Activated CD4-positive, alpha-beta T cell treated with anti-CD3 and anti-CD28 coated beads, Interleukin-2, amount 10 ng/mL, durations not matched to agents 24 days and 14 days (primary cell): ENCODE data around the gene SPATA24. TPM values are rescaled to one million over a fixed set of nuclear protein-coding genes. Genes with fewer than 3 reads are reported as not detected.

Experiments
- DNase-seq: peaks from one replicate; pipeline ENCODE4 v3.0.0; 2022
- H3K27ac Mint-ChIP-seq: one replicate; pipeline ENCODE4 v1.8.0; 2022; ENCODE audit warnings: mild to moderate bottlenecking, mixed read lengths
- H3K27me3 Mint-ChIP-seq: one replicate; pipeline ENCODE4 v1.8.0; 2022; ENCODE audit warnings: mixed read lengths
- H3K36me3 Mint-ChIP-seq: one replicate; pipeline ENCODE4 v1.8.0; 2022; ENCODE audit warnings: low read depth, mild to moderate bottlenecking, mixed read lengths
- H3K4me1 Mint-ChIP-seq: one replicate; pipeline ENCODE4 v1.8.0; 2021; ENCODE audit warnings: mixed read lengths
- H3K4me3 Mint-ChIP-seq: one replicate; pipeline ENCODE4 v1.8.0; 2022; ENCODE audit warnings: mild to moderate bottlenecking, moderate library complexity, mixed read lengths
- H3K9me3 Mint-ChIP-seq: one replicate; pipeline ENCODE4 v1.8.0; 2021; ENCODE audit warnings: mixed read lengths
- intact Hi-C: fragments of 100-400 bp; cut with micrococcal nuclease; formaldehyde crosslinking; loops from one replicate; pipeline ENCODE4 v1.15.1; 2023
- total RNA-seq: library from RNA; stranded (reverse); gene quantifications from 2 replicates; pipeline ENCODE4 v1.2.3, GENCODE V29; 2022

SPATA24 gene
- total RNA-seq, 1 donor from 2014 or later = 4.2 TPM

DNA sequence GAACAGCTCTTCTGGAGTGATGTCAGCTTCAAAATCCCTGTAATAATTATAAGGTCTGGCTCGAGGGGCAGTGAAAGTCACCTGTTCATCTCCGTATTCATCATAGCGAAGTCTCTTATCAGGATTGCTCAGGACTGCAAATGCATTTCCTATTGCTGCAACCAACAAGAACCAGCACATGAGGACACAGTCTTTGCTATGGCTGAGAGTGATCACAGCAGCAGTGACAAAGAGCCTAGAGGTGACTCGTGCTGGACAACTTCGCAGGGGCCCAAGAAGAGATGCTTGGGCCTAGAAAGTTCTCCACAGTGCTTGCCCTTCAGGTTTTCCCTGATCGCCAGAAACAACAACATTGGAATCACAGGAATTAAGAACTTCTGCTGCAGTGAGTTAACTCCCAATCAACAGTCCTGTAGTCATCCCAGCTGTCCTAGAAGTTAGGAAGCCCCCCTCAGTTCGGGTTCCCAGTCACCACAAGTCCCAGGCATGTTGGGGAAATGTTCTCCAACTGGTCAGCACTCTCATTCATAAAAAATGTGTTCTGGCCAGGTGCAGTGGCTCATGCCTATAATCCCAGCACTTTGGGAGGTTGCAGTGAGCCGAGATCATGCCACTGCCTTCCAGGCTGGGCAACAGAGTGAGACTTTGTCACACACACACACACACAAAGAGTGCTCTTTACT, 22.5 kb upstream of the SPATA24 start:
- DNase-seq = no peak
- Mint-ChIP-seq H3K9me3 (no peaks in the 10 kb centered on the region), H3K4me3 (no peak overlapping the region), H3K4me1 (peaks cover 24% of the 10 kb centered on the region), H3K27ac (no peak overlapping the region), H3K36me3 (peaks cover 42% of the 10 kb centered on the region), H3K27me3 (no peaks in the 10 kb centered on the region)
- intact Hi-C loops = no loop called here

DNA sequence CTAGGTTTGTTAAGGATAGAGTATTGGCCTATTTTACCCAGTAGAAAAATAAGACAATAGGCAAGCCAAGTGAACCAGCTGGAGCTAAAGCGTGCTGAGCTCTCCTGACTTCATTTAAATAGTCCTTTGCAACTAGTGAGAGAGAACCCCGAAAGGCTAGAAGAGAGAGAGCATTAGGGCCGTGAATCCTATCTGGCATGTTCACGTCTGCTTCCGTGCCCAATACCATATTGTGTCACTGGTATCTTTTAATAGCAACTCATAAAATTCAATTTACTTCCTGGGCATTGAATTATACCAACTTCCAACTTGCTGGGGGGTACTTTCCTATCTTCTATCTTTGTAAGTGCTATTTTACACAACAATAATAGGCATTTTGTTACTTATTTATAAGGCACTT, 21.6 kb upstream of the SPATA24 start:
- intact Hi-C loops = no loop called here
- no peak for DNase-seq
- peaks cover 44% of the 10 kb centered on the region for H3K36me3 Mint-ChIP-seq
- no peaks in the 10 kb centered on the region for H3K27me3 Mint-ChIP-seq
- no peak overlapping the region for H3K27ac Mint-ChIP-seq
- no peak overlapping the region for H3K4me3 Mint-ChIP-seq
- H3K4me1 Mint-ChIP-seq = peaks cover 28% of the 10 kb centered on the region
- H3K9me3 Mint-ChIP-seq = no peaks in the 10 kb centered on the region

DNA sequence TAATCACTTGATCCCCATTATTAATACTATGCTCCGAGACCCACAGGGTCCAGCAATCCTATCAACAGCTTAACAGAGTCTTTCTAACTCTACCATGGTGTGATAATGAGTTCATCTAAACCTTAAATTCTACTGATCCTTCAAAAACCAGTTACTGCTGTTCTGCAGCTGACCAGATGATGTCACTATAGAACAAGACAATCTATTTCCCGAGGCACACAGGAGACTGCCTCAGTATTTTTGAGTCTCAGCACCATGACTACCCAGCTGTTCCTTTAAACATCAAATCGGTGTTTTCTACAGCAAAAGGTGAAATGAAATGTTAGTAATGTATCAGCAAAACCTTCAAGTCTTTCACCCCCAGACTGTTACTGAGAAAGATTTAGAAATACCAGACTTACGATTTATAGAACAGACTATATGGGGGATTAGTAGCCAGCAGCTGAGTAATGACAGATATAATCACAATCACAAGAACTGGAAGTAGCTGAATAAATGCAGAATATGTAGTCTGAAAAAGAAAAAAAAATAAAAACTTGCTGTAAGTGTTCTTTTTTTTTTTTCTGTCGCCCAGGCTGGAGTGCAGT, 18.5 kb upstream of the SPATA24 start:
- H3K9me3 Mint-ChIP-seq = no peaks in the 10 kb centered on the region
- H3K27me3 Mint-ChIP-seq = no peaks in the 10 kb centered on the region
- H3K27ac Mint-ChIP-seq = peak overlapping the region; percentile 62
- H3K4me3 Mint-ChIP-seq = no peak overlapping the region
- peaks cover 32% of the 10 kb centered on the region for H3K4me1 Mint-ChIP-seq
- DNase-seq = peak; percentile 91
- intact Hi-C loops = loop anchor here (1.0 to 2.0 kb wide), 5 partner anchors 8 to 91 kb away; partner anchors contain the start of genes DNAJC18 and STING1
- peaks cover 49% of the 10 kb centered on the region for H3K36me3 Mint-ChIP-seq

DNA sequence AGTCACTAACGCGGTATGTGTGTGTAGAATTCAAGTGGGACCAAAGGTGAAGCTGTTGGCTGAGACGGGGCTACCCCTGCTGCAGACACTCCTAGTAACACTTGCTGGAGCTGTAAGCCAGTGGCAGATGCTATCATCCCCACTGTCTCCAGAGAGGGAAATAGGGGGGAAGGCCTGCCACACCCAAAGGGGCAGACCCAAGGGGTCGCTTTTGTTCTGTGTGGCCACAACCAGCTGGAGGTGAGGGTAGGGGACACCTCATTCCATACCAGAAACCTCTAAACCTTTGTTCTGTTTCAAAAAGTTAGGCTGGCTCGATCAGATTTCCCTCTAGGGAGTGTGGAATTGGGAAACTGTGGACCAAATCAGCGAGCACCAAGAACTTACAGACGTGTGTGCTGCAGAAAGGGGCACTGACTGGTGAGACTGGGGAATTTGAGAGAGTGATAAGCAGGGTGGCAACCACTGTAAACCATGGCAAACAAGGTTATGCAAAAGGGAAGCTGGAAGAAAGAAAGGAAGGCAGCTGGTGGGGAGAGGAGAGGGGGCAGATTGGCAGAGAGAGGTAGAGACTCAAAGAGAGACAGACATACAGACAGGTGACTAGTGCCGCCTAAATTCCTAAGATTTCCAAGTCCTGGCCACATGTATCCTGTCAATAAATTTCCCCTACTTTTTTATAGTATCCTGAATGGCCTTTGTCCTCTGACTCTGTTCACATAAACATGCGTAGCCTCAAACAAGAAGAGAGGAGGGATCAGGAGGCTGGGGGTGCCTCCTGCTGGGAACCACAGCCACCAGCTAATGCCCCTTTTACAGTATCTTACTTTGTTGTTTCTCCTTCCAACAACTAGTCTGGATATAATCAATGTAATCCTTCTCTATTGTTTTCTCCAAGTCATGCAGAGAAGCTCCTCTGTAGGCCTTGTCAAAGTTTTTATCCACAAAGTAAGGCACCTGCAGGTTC, 15.6 kb upstream of the SPATA24 start:
- Mint-ChIP-seq H3K9me3 (no peaks in the 10 kb centered on the region), H3K4me1 (peaks cover 56% of the 10 kb centered on the region), H3K36me3 (peaks cover 45% of the 10 kb centered on the region), H3K27me3 (no peaks in the 10 kb centered on the region), H3K4me3 (no peak overlapping the region), H3K27ac (peak overlapping the region; percentile 4)
- intact Hi-C loops = no loop called here
- no peak for DNase-seq

DNA sequence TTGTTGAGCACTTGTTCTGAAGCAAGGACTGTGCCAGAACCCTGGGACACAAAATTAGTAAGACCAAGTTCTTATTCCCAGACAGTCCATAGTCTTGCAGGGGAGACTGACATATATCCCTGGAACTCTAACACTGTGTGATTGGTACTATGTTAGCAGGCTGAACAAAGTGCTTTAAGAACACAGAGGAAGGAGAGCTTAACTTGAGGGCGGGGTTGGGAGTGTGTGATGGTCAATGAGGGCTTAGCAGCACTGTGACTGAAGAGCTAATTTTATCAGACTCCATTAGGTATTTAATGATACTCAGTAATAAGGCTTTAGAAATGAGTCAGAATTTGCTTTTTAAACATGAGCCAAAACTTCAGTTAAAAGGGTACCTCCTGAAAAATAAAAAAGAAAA, 14.9 kb upstream of the SPATA24 start:
- Mint-ChIP-seq H3K4me1 (peaks cover 58% of the 10 kb centered on the region), H3K27ac (peak overlapping the region; percentile 69), H3K36me3 (peaks cover 39% of the 10 kb centered on the region), H3K4me3 (no peak overlapping the region), H3K9me3 (no peaks in the 10 kb centered on the region), H3K27me3 (no peaks in the 10 kb centered on the region)
- intact Hi-C loops = no loop called here
- no peak for DNase-seq

DNA sequence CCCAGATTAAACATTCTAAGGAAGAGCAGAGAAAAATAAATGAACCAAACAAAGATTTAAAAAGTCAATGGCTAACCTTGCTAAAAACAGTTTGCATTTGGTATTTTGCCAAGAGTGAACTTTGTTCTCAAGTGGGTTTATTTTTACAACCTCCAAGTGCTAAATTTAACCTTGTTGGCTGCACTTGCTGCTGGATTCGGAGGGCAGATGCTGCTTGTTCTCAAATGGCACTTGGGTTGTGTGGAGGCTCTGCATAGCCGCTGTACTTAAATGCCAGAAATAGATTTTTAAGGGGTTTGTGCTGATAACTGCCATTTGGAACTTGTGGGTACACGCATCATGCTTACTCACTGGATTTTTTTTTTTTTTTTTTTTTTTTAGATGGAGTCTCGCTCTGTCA, 13.3 kb upstream of the SPATA24 start:
- H3K36me3 Mint-ChIP-seq = peaks cover 42% of the 10 kb centered on the region
- DNase-seq = no peak
- no peaks in the 10 kb centered on the region for H3K27me3 Mint-ChIP-seq
- intact Hi-C loops = no loop called here
- peaks cover 63% of the 10 kb centered on the region for H3K4me1 Mint-ChIP-seq
- H3K4me3 Mint-ChIP-seq = no peak overlapping the region
- H3K9me3 Mint-ChIP-seq = no peaks in the 10 kb centered on the region
- H3K27ac Mint-ChIP-seq = peak overlapping the region; percentile 95

DNA sequence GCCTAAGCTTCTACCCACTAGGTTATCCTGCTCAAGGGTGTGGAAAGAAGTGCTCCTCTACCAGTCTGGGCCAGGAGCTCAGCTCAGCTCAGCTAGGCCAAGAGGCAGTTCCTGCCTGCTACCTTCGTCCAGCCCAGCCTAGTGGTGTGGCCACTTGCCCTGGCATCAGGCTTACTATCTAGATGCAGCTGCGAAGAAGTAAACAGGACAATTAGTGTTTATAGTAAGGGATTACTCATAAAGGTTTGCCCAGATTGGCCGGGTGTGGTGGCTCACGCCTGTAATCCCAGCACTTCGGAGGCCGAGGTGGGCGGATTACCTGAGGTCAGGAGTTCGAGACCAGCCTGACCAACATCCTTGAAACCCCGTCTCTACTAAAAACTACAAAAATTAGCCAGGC, 12.8 kb upstream of the SPATA24 start:
- no peaks in the 10 kb centered on the region for H3K9me3 Mint-ChIP-seq
- H3K27me3 Mint-ChIP-seq = no peaks in the 10 kb centered on the region
- peaks cover 43% of the 10 kb centered on the region for H3K36me3 Mint-ChIP-seq
- intact Hi-C loops = no loop called here
- peak overlapping the region; percentile 22 for H3K4me3 Mint-ChIP-seq
- DNase-seq = no peak
- peak overlapping the region; percentile 95 for H3K27ac Mint-ChIP-seq
- peaks cover 62% of the 10 kb centered on the region for H3K4me1 Mint-ChIP-seq

DNA sequence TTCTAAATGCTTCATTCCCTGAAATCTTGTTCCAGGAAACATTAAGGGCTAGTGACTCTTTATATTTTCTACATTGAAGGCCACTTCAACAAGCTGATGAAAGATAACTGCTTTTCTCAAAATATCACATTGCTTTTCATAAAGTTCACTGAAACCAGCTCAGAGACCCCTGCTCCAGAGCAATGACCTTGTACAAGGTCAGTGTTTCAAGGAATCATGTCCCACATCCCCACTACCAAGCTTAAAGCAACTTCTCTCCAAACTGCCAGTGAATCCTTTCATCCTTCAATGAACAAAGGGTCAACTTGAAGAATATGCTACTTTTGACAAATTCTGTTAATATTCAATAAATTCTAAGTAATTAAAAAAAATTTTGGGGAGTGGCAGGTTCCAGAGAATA, 12.0 kb upstream of the SPATA24 start:
- H3K27me3 Mint-ChIP-seq = no peaks in the 10 kb centered on the region
- DNase-seq = no peak
- intact Hi-C loops = loop anchor here (1.0 to 2.0 kb wide), 5 partner anchors 23 to 221 kb away; partner anchors contain the start of gene UBE2D2
- H3K27ac Mint-ChIP-seq = peak overlapping the region; percentile 95
- peaks cover 62% of the 10 kb centered on the region for H3K4me1 Mint-ChIP-seq
- no peaks in the 10 kb centered on the region for H3K9me3 Mint-ChIP-seq
- H3K36me3 Mint-ChIP-seq = peaks cover 43% of the 10 kb centered on the region
- peak overlapping the region; percentile 64 for H3K4me3 Mint-ChIP-seq

DNA sequence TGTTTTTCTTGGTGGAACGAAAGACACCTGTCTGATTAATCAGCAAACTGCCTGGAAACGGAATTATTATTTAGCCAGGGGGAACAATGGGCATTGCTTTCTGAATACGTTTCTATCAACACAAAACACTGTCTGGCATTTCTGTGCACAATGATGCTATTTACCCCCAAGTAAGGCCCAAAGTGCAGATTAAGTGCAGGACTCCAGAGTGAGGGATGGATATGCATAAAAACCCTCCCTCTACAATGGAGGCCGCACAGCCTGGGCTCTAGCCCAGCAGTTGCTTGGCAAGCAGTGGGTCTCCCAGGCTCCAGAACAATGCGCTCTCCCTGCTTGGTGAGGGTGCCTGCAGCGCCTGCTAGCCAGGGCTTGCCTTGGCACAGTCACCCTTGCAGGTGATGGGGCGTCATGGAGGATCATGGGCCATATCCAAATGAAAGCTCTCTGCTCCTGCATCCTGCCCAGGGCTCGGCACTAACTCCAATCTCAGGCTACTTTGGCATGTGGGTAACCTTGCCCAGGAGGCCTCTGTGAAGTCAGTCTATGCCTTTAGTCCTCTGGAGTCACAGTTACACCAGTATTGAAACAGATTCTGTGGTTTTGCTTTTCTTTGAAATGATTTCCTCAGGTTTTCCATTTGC, 11.5 kb upstream of the SPATA24 start:
- peak; percentile 81 for DNase-seq
- Mint-ChIP-seq H3K36me3 (peaks cover 40% of the 10 kb centered on the region), H3K9me3 (no peaks in the 10 kb centered on the region), H3K4me3 (peak overlapping the region; percentile 64), H3K4me1 (peaks cover 60% of the 10 kb centered on the region), H3K27ac (peak overlapping the region; percentile 95), H3K27me3 (no peaks in the 10 kb centered on the region)
- intact Hi-C loops = loop anchor here (1.0 to 2.0 kb wide), 5 partner anchors 22 to 221 kb away; partner anchors contain the start of gene UBE2D2

DNA sequence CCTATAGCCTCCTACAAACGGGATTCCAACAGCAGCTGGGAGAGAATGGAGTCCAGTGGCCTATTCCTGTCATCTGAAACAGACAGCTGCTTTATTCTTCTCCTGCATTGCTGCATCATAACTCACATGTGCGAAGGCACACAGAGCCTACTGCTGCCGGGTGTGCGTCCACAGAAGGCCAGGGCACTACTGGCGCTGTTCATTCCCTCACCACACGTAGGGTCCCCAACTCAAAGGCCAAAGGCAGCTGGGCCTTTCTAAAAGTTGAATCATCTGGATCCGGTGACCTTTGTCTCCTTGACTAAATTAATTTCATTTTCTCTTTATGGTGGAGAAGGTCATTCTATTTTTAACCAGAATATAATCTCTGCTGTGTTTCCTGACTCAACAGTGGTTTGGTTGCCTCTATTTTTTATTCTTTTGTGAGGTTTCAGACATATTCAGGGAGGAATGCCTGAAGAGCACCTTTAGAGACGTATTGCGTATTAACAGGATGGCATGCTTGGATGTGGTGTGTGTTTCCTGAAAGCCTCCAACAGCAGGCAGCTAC, 10.8 kb upstream of the SPATA24 start:
- no peak for DNase-seq
- Mint-ChIP-seq H3K4me1 (peaks cover 62% of the 10 kb centered on the region), H3K27ac (peak overlapping the region; percentile 95), H3K4me3 (peak overlapping the region; percentile 64), H3K36me3 (peaks cover 37% of the 10 kb centered on the region), H3K9me3 (no peaks in the 10 kb centered on the region), H3K27me3 (no peaks in the 10 kb centered on the region)
- intact Hi-C loops = loop anchor here (1.0 to 2.0 kb wide), 10 partner anchors 8 to 222 kb away; partner anchors contain the start of genes DNAJC18, SPATA24 and UBE2D2

DNA sequence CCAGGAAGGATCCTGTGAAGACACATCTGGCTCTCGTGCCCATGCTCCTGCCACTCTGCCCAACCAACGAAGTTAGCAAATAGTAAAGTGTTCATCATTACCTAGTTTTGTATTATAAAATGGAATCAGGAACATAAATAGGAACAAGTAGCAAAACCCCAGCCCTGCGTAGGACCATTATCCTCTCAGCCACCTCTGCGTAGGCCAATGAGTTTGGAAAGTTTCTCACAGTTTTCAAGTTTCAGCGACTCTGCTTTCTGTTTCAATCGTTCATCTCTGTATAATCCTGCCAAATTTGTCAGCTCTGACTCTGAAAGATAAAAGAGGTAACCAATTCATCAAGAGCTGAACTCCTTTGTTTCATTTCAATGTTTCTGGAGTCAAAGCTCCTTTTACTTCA, 10.1 kb upstream of the SPATA24 start:
- peak; percentile 74 for DNase-seq
- H3K27me3 Mint-ChIP-seq = no peaks in the 10 kb centered on the region
- peak overlapping the region; percentile 95 for H3K27ac Mint-ChIP-seq
- intact Hi-C loops = loop anchor here (1.0 to 2.0 kb wide), 8 partner anchors 8 to 223 kb away; partner anchors contain the start of genes DNAJC18, SPATA24 and UBE2D2
- H3K9me3 Mint-ChIP-seq = no peaks in the 10 kb centered on the region
- H3K36me3 Mint-ChIP-seq = peaks cover 32% of the 10 kb centered on the region
- peaks cover 61% of the 10 kb centered on the region for H3K4me1 Mint-ChIP-seq
- peak overlapping the region; percentile 64 for H3K4me3 Mint-ChIP-seq

DNA sequence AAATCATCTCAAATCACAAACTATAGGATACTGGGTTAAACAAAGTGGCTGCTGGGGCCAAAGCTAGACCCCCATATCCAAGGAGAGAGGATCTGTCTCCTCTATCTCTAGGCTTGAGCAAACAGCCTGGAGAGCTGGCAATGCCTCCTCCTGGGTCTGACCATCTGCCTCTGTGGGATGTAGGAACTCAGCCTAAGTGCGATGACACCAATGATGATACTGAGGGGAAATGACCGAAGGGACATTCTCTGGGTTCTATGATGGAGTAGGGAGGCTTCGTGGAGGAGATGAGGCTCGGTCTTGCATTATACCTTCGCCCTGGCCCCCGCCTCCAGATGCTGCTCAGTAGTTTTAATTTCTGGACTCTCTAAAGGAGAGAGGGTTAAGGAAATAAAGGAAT, 9.3 kb upstream of the SPATA24 start:
- Mint-ChIP-seq H3K4me1 (peaks cover 53% of the 10 kb centered on the region), H3K4me3 (peak overlapping the region; percentile 64), H3K36me3 (peaks cover 25% of the 10 kb centered on the region), H3K9me3 (no peaks in the 10 kb centered on the region), H3K27me3 (no peaks in the 10 kb centered on the region), H3K27ac (peak overlapping the region; percentile 95)
- DNase-seq = no peak
- intact Hi-C loops = no loop called here
